Upper lobe of right lung (tissue), 1 donor: ENCODE data around the gene LRRIQ4. TPM values are rescaled to one million over a fixed set of nuclear protein-coding genes. Genes with fewer than 3 reads are reported as not detected.

ENCODE experiments used
- ATAC-seq: fragments of 200-7000 bp; cut with Tn5 transposase; one replicate; pipeline ENCODE4 v1.9.1; 2020; ENCODE audit warnings: mild to moderate bottlenecking, moderate library complexity
- DNase-seq: peaks from one replicate; pipeline ENCODE4 v3.0.0-alpha.2; 2020
- H3K27ac ChIP-seq: fragments of 200-600 bp; one replicate; pipeline ENCODE4 v1.8.0; 2022
- H3K27me3 ChIP-seq: fragments of 200-600 bp; one replicate; pipeline ENCODE4 v1.8.0; 2022; ENCODE audit warnings: mild to moderate bottlenecking
- H3K36me3 ChIP-seq: fragments of 200-600 bp; one replicate; pipeline ENCODE4 v1.8.0; 2022
- H3K4me1 ChIP-seq: fragments of 200-600 bp; one replicate; pipeline ENCODE4 v1.8.0; 2022
- H3K4me3 ChIP-seq: fragments of 200-600 bp; one replicate; pipeline ENCODE4 v1.8.0; 2022; ENCODE audit warnings: mild to moderate bottlenecking
- H3K9me3 ChIP-seq: fragments of 200-600 bp; one replicate; pipeline ENCODE4 v1.8.0; 2022
- intact Hi-C: fragments of 100-400 bp; cut with DNase I; formaldehyde crosslinking; loops from one replicate; pipeline ENCODE4 v1.11.0; 2022
- total RNA-seq: library from RNA; stranded (reverse); fragmentation: NEBNext Ultra II Directional; extraction: Animal tissue kit (Norgen Biotek cat#: 25700); gene quantifications from one replicate; pipeline ENCODE4 v1.2.1, GENCODE V29; 2021
- TF ChIP-seq, protein P1 (sequence below): fragments of 200-600 bp; IDR thresholded peaks from one replicate; pipeline ENCODE4 v1.8.0; 2022; ENCODE audit warnings: antibody characterized with exemption
- donor health status: DM: no; HTN: yes; CAD: no; lungs with severe emphysema.

LRRIQ4 gene
- total RNA-seq, 1 donor from 2014 or later = 0.29 TPM

DNA sequence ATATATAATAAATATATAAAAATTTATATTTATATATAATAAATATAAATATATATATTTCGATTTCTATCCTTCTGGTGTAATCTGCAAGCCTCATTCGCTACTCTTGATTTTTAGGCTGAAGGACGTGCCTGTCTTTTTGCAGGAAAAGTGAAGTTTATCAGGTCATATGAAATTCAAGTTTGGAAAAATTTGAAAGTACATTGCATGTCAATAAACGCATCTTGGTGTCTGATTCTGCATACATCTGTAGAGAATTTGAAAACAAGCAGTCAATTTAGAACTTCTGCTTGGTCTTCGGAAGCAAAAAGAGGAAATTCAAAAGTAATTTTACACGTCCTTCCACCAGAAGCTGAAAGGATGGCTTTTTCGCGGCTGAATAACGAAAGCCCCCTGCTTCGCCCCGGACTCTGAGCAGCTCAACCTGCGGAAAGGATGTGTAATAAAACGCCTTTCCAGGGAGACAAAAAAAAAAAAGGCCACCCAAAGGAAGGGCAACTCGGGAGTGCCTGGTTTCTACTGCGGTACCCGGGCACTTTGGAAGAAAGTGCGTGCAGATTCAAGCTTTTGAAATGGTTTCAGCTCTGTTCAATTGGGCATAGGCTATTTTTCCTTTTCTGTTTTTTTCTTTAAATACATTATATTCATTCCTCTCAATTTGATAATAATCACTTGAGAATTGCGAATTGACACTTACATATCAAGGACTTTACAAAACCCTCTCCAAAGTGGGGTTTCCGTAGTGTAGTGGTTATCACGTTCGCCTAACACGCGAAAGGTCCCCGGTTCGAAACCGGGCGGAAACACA is 41.0 kb upstream of the LRRIQ4 start:
- Histone ChIP-seq H3K9me3 (no peaks in the 10 kb centered on the region), H3K4me3 (peak overlapping the region; percentile 93), H3K27me3 (no peaks in the 10 kb centered on the region), H3K36me3 (peaks cover 18% of the 10 kb centered on the region), H3K4me1 (peaks cover 23% of the 10 kb centered on the region), H3K27ac (peak overlapping the region; percentile 100)
- no peak for ATAC-seq
- intact Hi-C loops = no loop called here
- TF ChIP-seq, protein P1, sequence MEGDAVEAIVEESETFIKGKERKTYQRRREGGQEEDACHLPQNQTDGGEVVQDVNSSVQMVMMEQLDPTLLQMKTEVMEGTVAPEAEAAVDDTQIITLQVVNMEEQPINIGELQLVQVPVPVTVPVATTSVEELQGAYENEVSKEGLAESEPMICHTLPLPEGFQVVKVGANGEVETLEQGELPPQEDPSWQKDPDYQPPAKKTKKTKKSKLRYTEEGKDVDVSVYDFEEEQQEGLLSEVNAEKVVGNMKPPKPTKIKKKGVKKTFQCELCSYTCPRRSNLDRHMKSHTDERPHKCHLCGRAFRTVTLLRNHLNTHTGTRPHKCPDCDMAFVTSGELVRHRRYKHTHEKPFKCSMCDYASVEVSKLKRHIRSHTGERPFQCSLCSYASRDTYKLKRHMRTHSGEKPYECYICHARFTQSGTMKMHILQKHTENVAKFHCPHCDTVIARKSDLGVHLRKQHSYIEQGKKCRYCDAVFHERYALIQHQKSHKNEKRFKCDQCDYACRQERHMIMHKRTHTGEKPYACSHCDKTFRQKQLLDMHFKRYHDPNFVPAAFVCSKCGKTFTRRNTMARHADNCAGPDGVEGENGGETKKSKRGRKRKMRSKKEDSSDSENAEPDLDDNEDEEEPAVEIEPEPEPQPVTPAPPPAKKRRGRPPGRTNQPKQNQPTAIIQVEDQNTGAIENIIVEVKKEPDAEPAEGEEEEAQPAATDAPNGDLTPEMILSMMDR = no peak
- DNase-seq = no peak

- Histone ChIP-seq H3K4me3 (peak overlapping the region; percentile 93), H3K27me3 (no peaks in the 10 kb centered on the region), H3K4me1 (peaks cover 23% of the 10 kb centered on the region), H3K36me3 (peaks cover 25% of the 10 kb centered on the region), H3K27ac (peak overlapping the region; percentile 100), H3K9me3 (no peaks in the 10 kb centered on the region)
- intact Hi-C loops = no loop called here
- DNase-seq (peak; percentile 83), ATAC-seq (peak; percentile 63)
- TF ChIP-seq, protein P1 = no peak
Measured at GRCh38 chr3:169772305-169772896, 40.3 kb upstream of the LRRIQ4 start.

DNA sequence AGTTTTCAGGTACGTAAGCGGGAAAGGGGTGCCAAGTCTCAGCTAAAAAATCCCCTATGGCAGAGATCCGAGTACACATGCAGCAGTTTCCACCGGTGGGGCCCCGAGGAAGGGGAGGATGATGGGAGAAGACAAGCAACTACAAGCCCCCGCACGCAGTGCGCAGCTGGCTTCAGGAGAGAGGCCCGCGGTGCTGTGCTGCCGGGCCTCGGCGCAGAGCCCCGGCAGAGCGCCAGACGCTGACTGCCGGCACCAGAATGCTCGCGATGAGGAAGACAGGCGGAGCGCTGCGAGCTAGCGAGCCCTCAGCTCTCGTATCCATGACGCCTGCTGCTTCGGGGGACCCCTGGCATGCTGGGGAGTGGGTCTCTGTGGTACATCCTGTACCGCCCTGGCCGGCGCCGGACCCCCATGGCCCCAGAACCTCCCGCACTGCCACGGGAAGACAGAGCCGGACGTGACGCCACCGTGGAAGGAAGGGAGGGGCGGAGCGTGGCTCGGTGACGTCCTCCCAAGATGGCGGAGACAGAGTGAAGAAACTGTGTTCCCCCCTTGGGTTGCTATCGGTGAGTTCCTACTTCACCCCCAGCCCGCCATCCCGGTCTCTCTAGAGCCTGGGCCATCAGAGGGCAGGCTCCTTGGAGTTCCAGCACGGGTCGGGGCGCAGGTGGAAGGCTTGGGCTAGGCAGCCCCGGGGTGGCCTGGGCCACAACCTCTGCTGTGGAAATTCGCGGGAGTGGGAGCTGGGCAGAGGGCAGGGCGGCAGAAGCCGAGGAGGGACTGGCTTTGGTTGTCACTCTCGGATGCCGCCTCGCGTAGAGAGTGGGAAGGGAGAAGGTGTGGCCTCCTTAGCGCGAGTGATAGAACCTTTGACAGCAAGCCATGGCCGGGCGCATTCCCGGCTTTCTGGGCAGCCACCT is 39.5 kb upstream of the LRRIQ4 start, which contains the start of gene MYNN:
TSS of gene MYNN (plus strand) at position 500 of the 920 bp plus-strand sequence. CDS start 900 bp downstream, outside the sequence.
- no peaks in the 10 kb centered on the region for H3K27me3 ChIP-seq
- intact Hi-C loops = no loop called here

GRCh38 chr3:169774186-169774585 is 38.5 kb upstream of the LRRIQ4 start:
- ATAC-seq (no peak), DNase-seq (no peak)
- Histone ChIP-seq H3K4me3 (peak overlapping the region; percentile 93), H3K9me3 (no peaks in the 10 kb centered on the region), H3K4me1 (peaks cover 23% of the 10 kb centered on the region), H3K27me3 (no peaks in the 10 kb centered on the region), H3K27ac (no peak overlapping the region), H3K36me3 (peaks cover 40% of the 10 kb centered on the region)
- intact Hi-C loops = no loop called here
- TF ChIP-seq, protein P1 = no peak

More for the DNA sequence above, 39.5 kb upstream of the LRRIQ4 start, which contains the start of gene MYNN:
- H3K36me3 ChIP-seq = peaks cover 32% of the 10 kb centered on the region
- ATAC-seq (peak; percentile 95), DNase-seq (peak; percentile 96)
- peak within 1 kb of the TSS; percentile 93 for H3K4me3 ChIP-seq
- no peaks in the 10 kb centered on the region for H3K9me3 ChIP-seq
- H3K27ac ChIP-seq = peak within 1 kb of the TSS; percentile 100
- TF ChIP-seq, protein P1 = peak; percentile 28
- H3K4me1 ChIP-seq = peaks cover 23% of the 10 kb centered on the region

- ATAC-seq (no peak), DNase-seq (no peak)
- H3K4me3 ChIP-seq = no peak overlapping the region
- intact Hi-C loops = no loop called here
- no peaks in the 10 kb centered on the region for H3K9me3 ChIP-seq
- H3K27ac ChIP-seq = no peak overlapping the region
- H3K36me3 ChIP-seq = peaks cover 76% of the 10 kb centered on the region
- peaks cover 23% of the 10 kb centered on the region for H3K4me1 ChIP-seq
- TF ChIP-seq, protein P1 = no peak
- no peaks in the 10 kb centered on the region for H3K27me3 ChIP-seq
Measured at GRCh38 chr3:169777822-169778221, 34.8 kb upstream of the LRRIQ4 start.
